GM21576 (cell line): ENCODE data around the gene C22orf39.

ENCODE experiments used
- ATAC-seq: cut with Tn5 transposase; IDR thresholded peaks from one replicate; pipeline ENCODE4 v1.9.1; 2021; ENCODE audit warnings: mild to moderate bottlenecking, moderate library complexity; ENCODE audit not compliant: unreplicated experiment

Gene C22orf39

DNA sequence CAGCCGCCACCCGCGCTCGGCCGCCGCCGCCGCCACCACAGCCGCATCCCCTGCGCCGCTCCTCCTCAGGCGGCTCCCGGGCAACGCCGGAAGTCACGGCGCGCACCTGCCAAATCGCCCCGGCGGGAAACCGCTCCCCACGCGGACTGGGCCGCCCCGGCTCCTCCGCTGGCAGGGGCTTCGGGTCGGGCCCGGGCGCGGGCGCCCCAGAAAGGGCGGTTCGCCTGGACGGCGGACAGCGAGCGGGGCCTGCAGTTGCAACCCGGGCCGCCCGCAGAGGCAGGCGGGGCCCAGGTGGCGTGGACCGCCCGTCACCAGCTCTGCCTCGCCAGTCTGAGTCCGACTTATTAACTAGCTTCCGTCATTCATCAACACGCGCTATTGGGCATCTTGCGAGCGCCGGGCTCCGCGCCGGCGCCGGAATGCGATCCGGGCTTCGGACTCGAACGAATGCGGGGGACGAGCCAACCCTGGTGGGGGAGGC, 15.8 kb downstream of the C22orf39 start, which contains the start of gene HIRA:
Gene HIRA (minus strand): TSS at position 85 of the 484 bp plus-strand sequence. CDS start 257 bp downstream, outside the sequence.
- peak; percentile 39 for ATAC-seq

GRCh38 chr22:19430890-19431541, 16.5 kb downstream of the C22orf39 start:
- ATAC-seq, result peak; percentile 11

GRCh38 chr22:19429950-19430889, 17.3 kb downstream of the C22orf39 start:
- ATAC-seq, result no peak

GRCh38 chr22:19424186-19424500, 23.4 kb downstream of the C22orf39 start:
- no peak for ATAC-seq

DNA sequence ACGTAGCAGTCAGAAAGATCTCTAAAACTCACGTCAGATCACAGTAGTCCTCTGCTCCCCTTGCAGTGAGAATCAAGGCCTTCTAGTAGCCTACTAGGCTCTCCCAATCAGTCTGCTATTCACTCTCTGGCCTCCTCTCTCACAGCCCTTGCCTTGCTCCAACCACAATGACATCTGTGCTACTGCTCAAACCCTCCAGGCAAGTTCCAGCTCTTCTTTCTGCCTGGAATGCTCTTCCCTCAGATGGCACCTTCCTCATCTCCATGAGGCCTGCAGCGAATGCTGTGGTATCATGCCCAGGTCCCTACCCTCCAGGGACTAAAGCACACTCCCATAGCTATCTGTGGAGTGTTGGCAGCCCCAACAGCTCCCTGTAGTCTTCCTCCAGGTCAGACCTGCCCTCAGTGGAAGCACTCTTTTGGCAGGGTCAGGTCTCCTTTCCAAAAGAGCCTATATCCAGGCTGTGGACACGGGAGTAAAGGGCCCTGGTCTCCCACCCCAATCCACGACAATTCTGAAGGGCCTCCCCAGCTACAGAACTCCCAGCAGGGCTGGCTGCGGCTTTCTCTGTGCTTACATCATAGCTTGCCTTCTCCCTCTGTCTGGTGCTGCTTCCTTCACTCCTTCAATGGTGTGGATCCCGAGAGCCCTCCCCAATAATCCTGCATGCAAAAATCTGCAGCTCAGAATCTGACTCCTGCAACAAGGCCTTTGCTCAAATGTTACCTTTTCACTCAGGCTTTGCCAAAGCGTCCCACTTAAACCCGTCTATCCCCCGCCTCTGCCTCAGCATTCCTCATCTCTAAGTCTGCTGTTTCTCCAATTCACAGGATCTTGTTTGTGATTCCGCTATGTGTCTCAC, 24.8 kb downstream of the C22orf39 start:
- ATAC-seq, result no peak

- no peak for ATAC-seq
Observed at GRCh38 chr22:19420321-19420720, 27.2 kb downstream of the C22orf39 start.

GRCh38 chr22:19419464-19420178, 27.9 kb downstream of the C22orf39 start:
- peak; percentile 73 for ATAC-seq

GRCh38 chr22:19419086-19419463, 28.4 kb downstream of the C22orf39 start:
- no peak for ATAC-seq

DNA sequence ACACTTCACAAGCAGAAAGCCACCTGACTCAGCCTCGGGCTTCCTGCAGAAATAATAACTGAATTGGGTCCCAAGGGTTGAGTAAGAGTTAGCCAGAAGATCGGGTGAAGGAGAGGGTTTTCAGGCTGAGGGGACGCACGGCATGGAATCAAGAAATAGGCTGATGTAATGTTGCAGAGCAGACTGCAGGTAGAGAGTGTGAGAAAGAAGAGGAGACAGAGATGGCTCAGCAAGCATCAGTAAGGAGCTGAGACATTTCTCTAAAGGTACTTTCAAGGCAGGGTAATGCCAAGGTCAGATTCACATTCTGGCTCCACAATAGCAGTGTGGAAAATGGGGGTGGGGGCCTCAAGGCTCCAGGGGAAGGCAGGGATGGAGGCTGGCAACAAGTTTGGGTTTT, 34.6 kb downstream of the C22orf39 start:
- no peak for ATAC-seq

- ATAC-seq, result no peak
Observed at GRCh38 chr22:19412478-19412877, 35.0 kb downstream of the C22orf39 start.

DNA sequence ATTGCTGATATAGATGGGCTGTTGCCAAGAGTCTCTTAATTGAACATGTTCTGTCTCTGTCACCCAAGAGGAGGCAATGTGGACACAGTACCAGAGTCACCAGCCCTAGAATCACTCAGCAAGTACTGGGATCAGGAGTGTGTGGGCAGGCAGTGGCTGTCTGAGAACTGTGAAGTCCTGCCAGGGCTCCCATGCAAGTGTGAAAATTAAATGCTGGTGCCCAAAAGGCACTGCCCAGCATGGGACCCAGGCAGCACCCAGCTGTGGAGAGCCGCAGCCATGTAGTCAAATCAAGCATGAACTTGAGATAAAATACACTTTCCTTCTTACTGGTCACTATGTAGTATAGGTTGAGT, 35.8 kb downstream of the C22orf39 start:
- ATAC-seq, result no peak

GRCh38 chr22:19410941-19411689, 36.4 kb downstream of the C22orf39 start:
- no peak for ATAC-seq

- no peak for ATAC-seq
Observed at GRCh38 chr22:19407649-19408606, 39.6 kb downstream of the C22orf39 start.

- ATAC-seq, result no peak
Observed at GRCh38 chr22:19406846-19407245, 40.7 kb downstream of the C22orf39 start.

DNA sequence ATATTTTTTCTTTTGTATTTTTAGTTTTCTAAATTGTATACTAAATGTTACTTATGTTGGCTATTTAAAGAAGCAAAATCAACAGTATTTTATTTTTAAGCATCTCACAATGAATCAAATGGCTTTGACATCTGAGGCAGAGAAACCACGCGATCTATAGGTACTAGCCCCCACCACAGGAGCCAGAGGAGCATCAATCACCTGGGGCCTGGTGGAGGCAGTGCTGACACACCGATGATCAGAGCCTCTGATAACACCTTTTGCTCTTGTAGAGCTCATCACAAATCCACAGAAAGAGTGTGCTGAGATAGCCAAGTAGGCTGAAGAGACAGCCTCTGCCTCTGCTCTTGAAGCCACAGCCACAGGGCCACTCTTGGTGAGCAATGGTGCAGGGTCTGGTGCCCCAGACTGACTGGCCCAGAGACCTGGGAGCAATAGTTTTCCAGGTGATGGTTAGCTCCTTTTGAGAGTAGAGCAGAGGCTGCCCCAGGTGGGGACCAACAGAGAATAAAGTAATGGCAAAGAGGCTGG, 41.2 kb downstream of the C22orf39 start:
- no peak for ATAC-seq

DNA sequence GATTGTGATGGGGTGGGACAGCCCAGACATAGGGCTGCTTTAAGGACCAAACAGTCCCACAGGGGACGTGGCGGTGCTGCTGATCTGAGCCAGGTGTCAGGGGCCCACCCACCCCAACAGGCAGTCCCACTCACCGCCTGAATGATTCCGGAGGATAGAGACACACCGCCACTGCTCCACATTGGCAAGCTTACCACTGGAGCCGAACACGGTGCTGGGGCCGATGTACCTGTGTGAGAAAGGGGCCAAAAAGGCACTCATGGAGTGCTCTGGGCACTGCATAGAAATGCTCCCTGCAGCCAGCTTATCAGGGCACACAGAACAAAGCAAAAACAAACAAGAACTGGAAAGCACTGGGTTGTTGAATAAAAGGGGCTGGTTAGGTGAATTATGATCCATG, 41.9 kb downstream of the C22orf39 start:
- ATAC-seq, result no peak

DNA sequence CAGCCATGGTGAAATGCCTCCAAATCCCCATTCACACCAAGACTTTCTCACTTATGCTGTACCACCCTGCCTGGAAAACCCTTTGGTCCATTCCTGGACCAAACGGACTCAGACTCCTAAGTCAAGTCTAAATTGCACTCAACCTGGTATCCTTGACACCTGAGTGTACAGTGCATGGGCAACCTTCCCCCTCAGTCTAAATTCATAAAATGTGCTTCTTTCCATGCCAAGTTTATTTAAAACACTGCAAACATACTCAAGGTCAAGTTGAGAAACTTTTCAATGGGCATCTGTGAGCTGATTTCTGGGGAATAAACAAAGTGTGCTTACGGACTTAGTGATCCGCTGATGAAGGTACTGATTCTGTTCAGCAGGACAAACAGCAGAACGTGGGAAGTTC, 42.4 kb downstream of the C22orf39 start:
- ATAC-seq, result no peak

DNA sequence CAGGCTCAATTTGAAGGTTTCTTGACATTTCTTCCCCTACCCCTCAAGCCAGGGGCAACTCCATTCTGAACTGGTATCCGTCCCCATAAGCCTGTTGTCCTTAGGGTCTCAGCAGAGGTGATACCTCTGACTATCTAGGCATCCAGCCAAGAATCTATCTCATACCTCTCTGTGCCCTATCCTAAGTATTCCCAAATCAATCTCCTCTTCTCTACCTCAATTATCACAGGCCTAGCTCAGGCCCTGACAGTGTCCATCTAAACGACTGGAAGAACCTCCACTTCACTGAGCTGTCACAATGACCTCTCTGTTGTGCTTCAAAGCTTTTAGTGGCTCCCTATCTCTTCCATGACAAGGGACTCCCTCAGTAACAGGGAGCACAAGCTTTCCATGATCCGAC, 42.8 kb downstream of the C22orf39 start:
- no peak for ATAC-seq
